Gastroesophageal sphincter (tissue), 4 donors: ENCODE results near the gene CD74. TPM values are rescaled to one million over a fixed set of nuclear protein-coding genes. Genes with fewer than 3 reads are reported as not detected.
A peak's percentile ranks its signal among the peaks of the same experiment; 100 is the strongest.

Experiments
- ATAC-seq: fragments of 150-250 bp; one replicate; pipeline ENCODE4 v1.9.1; 2016; ENCODE audit warnings: mild to moderate bottlenecking, moderate library complexity
- H3K27ac ChIP-seq, 4 donors: fragments of 200-600 bp; sonication (generic) in 3 of 4; 1 replicate in 3 of 4; 2 replicates in 1 of 4; pipeline ENCODE4 v1.5.1; 2016 to 2019
- H3K27me3 ChIP-seq: fragments of 200-600 bp; sonication (generic); one replicate; pipeline ENCODE4 v1.5.1; 2019
- H3K36me3 ChIP-seq, 2 donors: fragments of 200-600 bp; sonication (generic); one replicate each; pipeline ENCODE4 v1.5.1; 2019; ENCODE audit warnings: control low read depth in 1 of 2
- H3K4me1 ChIP-seq, 3 donors: fragments of 200-600 bp; sonication (generic); 1 replicate in 2 of 3; 2 replicates in 1 of 3; pipeline ENCODE4 v1.5.1; 2016 to 2019; ENCODE audit warnings: control low read depth in 2 of 3
- H3K4me3 ChIP-seq, 2 donors: fragments of 200-600 bp; sonication (generic); one replicate each; pipeline ENCODE4 v1.5.1; 2019; ENCODE audit warnings: mild to moderate bottlenecking in 1 of 2, moderate library complexity in 1 of 2
- H3K9me3 ChIP-seq, 3 donors: fragments of 200-600 bp; sonication (generic); one replicate each; pipeline ENCODE4 v1.5.1; 2017 to 2019; ENCODE audit warnings: control low read depth in 2 of 3
- CTCF ChIP-seq, 4 experiments: fragments of 200-600 bp in 2 of 4; fragments of 450-650 bp in 2 of 4; sonication (generic) in 1 of 4; IDR thresholded peaks; one replicate each; pipeline ENCODE4 v1.5.1; 2017 to 2019; ENCODE audit warnings: antibody characterized with exemption in 4 of 4, mild to moderate bottlenecking in 2 of 4, moderate library complexity in 2 of 4
- EP300 ChIP-seq: sonication (generic); formaldehyde crosslinking; IDR thresholded peaks from one replicate; pipeline ENCODE4 v1.6.1; 2017; ENCODE audit warnings: antibody characterized with exemption, mild to moderate bottlenecking
- POLR2A ChIP-seq, 2 donors: fragments of 450-650 bp; IDR thresholded peaks; one replicate each; pipeline ENCODE4 v1.6.1; 2017; ENCODE audit warnings: antibody characterized with exemption in 2 of 2, mild to moderate bottlenecking in 2 of 2, moderate library complexity in 1 of 2
- POLR2AphosphoS5 ChIP-seq: sonication (generic); formaldehyde crosslinking; IDR thresholded peaks from one replicate; pipeline ENCODE4 v1.6.1; 2017; ENCODE audit warnings: antibody characterized with exemption
- WGBS, 2 donors: methylation state at CpG; one replicate each; pipeline ENCODE4 v1.1.5; 2018; ENCODE audit warnings: low coverage in 1 of 2; 5-methylcytosine and 5-hydroxymethylcytosine counted together
- total RNA-seq, 4 donors: library from RNA; depleted of rRNA; stranded (reverse); fragments of >200 nt; gene quantifications; one replicate each; pipeline ENCODE4 v1.1.0, GENCODE V29; 2016

Gene CD74
- total RNA-seq, 4 donors from 2014 or later, result 142 to 720 (median 338) TPM

DNA sequence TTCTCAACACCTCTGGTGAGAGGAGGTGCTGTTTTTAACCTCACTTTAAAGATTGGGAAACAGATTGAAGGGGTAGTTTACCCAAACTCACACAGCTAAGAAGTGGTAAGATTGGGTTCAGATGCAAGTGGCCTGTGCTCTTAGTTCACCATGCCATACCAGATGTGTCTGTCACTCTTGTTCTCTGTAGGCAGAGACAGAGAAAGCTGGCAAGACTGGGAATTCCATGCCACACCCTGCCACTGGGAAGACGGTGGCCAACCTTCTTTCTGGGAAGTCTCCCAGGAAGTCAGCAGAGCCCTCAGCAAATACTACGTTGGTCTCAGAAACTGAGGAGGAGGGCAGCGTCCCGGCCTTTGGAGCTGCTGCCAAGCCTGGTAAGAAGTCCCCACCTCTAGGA, 44.2 kb downstream of the CD74 start:
- Histone ChIP-seq H3K9me3 (no peaks in the 10 kb centered on the region), H3K4me3 (no peak overlapping the region), H3K4me1 (no peaks in the 10 kb centered on the region), H3K27me3 (no peaks in the 10 kb centered on the region), H3K27ac (no peak overlapping the region), H3K36me3 (peaks cover 0 to 97% of the 10 kb centered on the region in 2 donors)
- ATAC-seq, result no peak
- no peak for TF ChIP-seq CTCF (IDR thresholded peaks at IDR 0.05)
- no peak for TF ChIP-seq POLR2A (IDR thresholded peaks at IDR 0.05)
- no peak for TF ChIP-seq EP300
- TF ChIP-seq POLR2AphosphoS5, result no peak
- WGBS, 2 donors, result no CpG with 5 or more reads among the region's 4 CpGs

GRCh38 chr5:150364004-150364403, 48.7 kb downstream of the CD74 start:
- H3K9me3 ChIP-seq, result no peaks in the 10 kb centered on the region
- no peak for TF ChIP-seq POLR2AphosphoS5
- no peak for TF ChIP-seq EP300
- no peak for TF ChIP-seq POLR2A (IDR thresholded peaks at IDR 0.05)
- no peak for TF ChIP-seq CTCF (IDR thresholded peaks at IDR 0.05)
- no peak overlapping the region for H3K4me3 ChIP-seq
- WGBS, 2 donors, result 83 to 93% methylated on average over 7 to 9 of the region's 9 CpGs
- H3K4me1 ChIP-seq, result peaks cover 0 to 12% (median 0%) of the 10 kb centered on the region in 3 donors
- ATAC-seq, result no peak
- no peaks in the 10 kb centered on the region for H3K27me3 ChIP-seq
- H3K36me3 ChIP-seq, result peaks cover 0 to 91% of the 10 kb centered on the region in 2 donors
- no peak overlapping the region for H3K27ac ChIP-seq

GRCh38 chr5:150363185-150363584, 49.5 kb downstream of the CD74 start:
- TF ChIP-seq POLR2A (IDR thresholded peaks at IDR 0.05) (no peak), CTCF (IDR thresholded peaks at IDR 0.05) (no peak), POLR2AphosphoS5 (no peak), EP300 (no peak)
- Histone ChIP-seq H3K4me1 (peaks cover 0 to 20% (median 7%) of the 10 kb centered on the region in 3 donors), H3K27ac (no peak overlapping the region), H3K27me3 (no peaks in the 10 kb centered on the region), H3K9me3 (no peaks in the 10 kb centered on the region), H3K4me3 (no peak overlapping the region), H3K36me3 (peaks cover 0 to 83% of the 10 kb centered on the region in 2 donors)
- ATAC-seq, result no peak
- 80 to 88% methylated on average over 1 of the region's 2 CpGs for WGBS, 2 donors

DNA sequence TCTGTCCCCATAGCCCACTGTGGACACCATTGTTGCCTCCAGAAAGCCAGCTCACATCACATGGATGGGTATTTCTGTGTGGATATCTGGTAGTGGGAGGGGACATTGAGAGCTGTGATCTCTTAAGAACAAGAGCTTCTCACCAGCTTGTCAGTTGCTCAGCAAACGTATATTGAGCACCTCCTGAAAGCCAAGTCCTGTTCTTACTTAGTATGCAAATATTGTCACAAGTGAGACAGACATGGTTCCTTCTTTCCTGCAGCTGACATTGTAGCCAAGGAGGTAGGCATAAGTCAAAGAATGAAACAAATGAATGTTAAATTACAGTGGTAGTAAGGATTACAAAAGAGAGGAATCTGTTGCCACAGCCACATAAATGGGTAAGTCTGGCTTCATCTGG, 51.4 kb downstream of the CD74 start:
- Histone ChIP-seq H3K27ac (no peak overlapping the region), H3K36me3 (peaks cover 0 to 67% of the 10 kb centered on the region in 2 donors), H3K27me3 (no peaks in the 10 kb centered on the region), H3K9me3 (no peaks in the 10 kb centered on the region), H3K4me1 (peaks cover 0 to 33% (median 8%) of the 10 kb centered on the region in 3 donors), H3K4me3 (no peak overlapping the region)
- TF ChIP-seq EP300 (no peak), POLR2AphosphoS5 (no peak), CTCF (IDR thresholded peaks at IDR 0.05) (no peak), POLR2A (IDR thresholded peaks at IDR 0.05) (no peak)
- 50% methylated on average over 1 of the region's 1 CpG; no CpG with 5 or more reads in 1 of the 2 donors for WGBS, 2 donors
- ATAC-seq, result no peak

GRCh38 chr5:150358261-150359095, 54.2 kb downstream of the CD74 start:
- 56 to 64% methylated on average over 10 to 20 of the region's 23 CpGs for WGBS, 2 donors

More at GRCh38 chr5:150358261-150359095, 54.2 kb downstream of the CD74 start:
- Histone ChIP-seq H3K4me3 (peak overlapping the region; percentile 56 to 87), H3K27ac (peak overlapping the region in 1 of 4 donors; percentile 74), H3K4me1 (peaks cover 0 to 33% (median 8%) of the 10 kb centered on the region in 3 donors), H3K9me3 (no peaks in the 10 kb centered on the region), H3K36me3 (peaks cover 0 to 39% of the 10 kb centered on the region in 2 donors), H3K27me3 (no peaks in the 10 kb centered on the region)
- no peak for TF ChIP-seq EP300
- no peak for TF ChIP-seq POLR2AphosphoS5
- no peak for ATAC-seq
